NCI-H446 treated with DMSO at 0.1 percent for 48 hours (cell line): ENCODE results near the gene TOPAZ1.
"Not testable (repeated sequence)": the region's sequence is repeated elsewhere in the genome, so short reads cannot be mapped to it uniquely, and the experiment has no call there.

Source experiments
- DNase-seq: peaks from one replicate; lab custom pipeline; 2025; lab: John Stamatoyannopoulos, UW

TOPAZ1 gene

GRCh38 chr3:44334326-44334725 is 92.6 kb downstream of the TOPAZ1 start:
- no peak for DNase-seq

GRCh38 chr3:44337248-44337785 is 95.6 kb downstream of the TOPAZ1 start:
- DNase-seq, result no peak

GRCh38 chr3:44338010-44338827 is 96.5 kb downstream of the TOPAZ1 start, which contains the start of gene TCAIM:
Gene TCAIM, plus strand, starts transcription at chr3:44338766. Its CDS starts 16,017 bp downstream, at chr3:44354783.
- peak; percentile 86 for DNase-seq

- no peak for DNase-seq
These were observed 97.1 kb downstream of the TOPAZ1 start for GRCh38 chr3:44338828-44339127.

GRCh38 chr3:44339181-44340057 is 97.7 kb downstream of the TOPAZ1 start:
- DNase-seq, result no peak

- no peak for DNase-seq
These were observed 98.3 kb downstream of the TOPAZ1 start for GRCh38 chr3:44340058-44340395.

- peak; percentile 4 for DNase-seq
These were observed 100.6 kb downstream of the TOPAZ1 start for GRCh38 chr3:44342176-44342790.

GRCh38 chr3:44343421-44343820 is 101.7 kb downstream of the TOPAZ1 start:
- no peak for DNase-seq

GRCh38 chr3:44346590-44346989 is 104.9 kb downstream of the TOPAZ1 start:
- DNase-seq, result not testable (repeated sequence)

GRCh38 chr3:44348993-44349392 is 107.3 kb downstream of the TOPAZ1 start:
- DNase-seq, result no peak

- no peak for DNase-seq
These were observed 111.8 kb downstream of the TOPAZ1 start for GRCh38 chr3:44353355-44353924.

- no peak for DNase-seq
These were observed 113.8 kb downstream of the TOPAZ1 start for GRCh38 chr3:44355362-44356033.

GRCh38 chr3:44359146-44359751 is 117.6 kb downstream of the TOPAZ1 start:
- no peak for DNase-seq

- DNase-seq, result no peak
These were observed 121.9 kb downstream of the TOPAZ1 start for GRCh38 chr3:44363591-44363990.

GRCh38 chr3:44365952-44366351 is 124.3 kb downstream of the TOPAZ1 start:
- DNase-seq, result no peak

GRCh38 chr3:44375450-44375849 is 133.8 kb downstream of the TOPAZ1 start:
- no peak for DNase-seq
